Smooth muscle cell (in vitro differentiated cells): ENCODE results near the gene PLCL1. TPM values are rescaled to one million over a fixed set of nuclear protein-coding genes. Genes with fewer than 3 reads are reported as not detected.

Experiments used
- DNase-seq: peaks from one replicate; lab custom pipeline; 2025; ENCODE audit not compliant: unreplicated experiment; lab: John Stamatoyannopoulos, UW
- H2AFZ ChIP-seq: fragments of 200-600 bp; sonication (generic); 2 replicates; pipeline ENCODE4 v1.6.0; 2016; ENCODE audit warnings: antibody characterized with exemption, low read depth, mild to moderate bottlenecking
- H3F3A ChIP-seq: fragments of 200-600 bp; sonication (generic); 2 replicates; pipeline ENCODE4 v1.6.0; 2017; ENCODE audit warnings: antibody characterized with exemption, low read depth
- H3K27ac ChIP-seq: fragments of 200-600 bp; sonication (generic); 2 replicates; pipeline ENCODE4 v1.5.1; 2016; ENCODE audit warnings: low read depth, mild to moderate bottlenecking
- H3K27me3 ChIP-seq: fragments of 200-600 bp; sonication (generic); 2 replicates; pipeline ENCODE4 v1.6.1; 2016; ENCODE audit warnings: low read depth, mild to moderate bottlenecking
- H3K36me3 ChIP-seq: fragments of 200-600 bp; sonication (generic); 2 replicates; pipeline ENCODE4 v1.5.1; 2016; ENCODE audit warnings: low read depth
- H3K4me1 ChIP-seq: fragments of 200-600 bp; sonication (generic); 2 replicates; pipeline ENCODE4 v1.5.1; 2016; ENCODE audit warnings: low read depth
- H3K4me2 ChIP-seq: fragments of 200-600 bp; sonication (generic); 2 replicates; pipeline ENCODE4 v1.6.0; 2016; ENCODE audit warnings: mild to moderate bottlenecking
- H3K4me3 ChIP-seq: fragments of 200-600 bp; sonication (generic); 2 replicates; pipeline ENCODE4 v1.5.1; 2016; ENCODE audit warnings: mild to moderate bottlenecking
- H3K79me2 ChIP-seq: fragments of 200-600 bp; sonication (generic); 2 replicates; pipeline ENCODE4 v1.6.0; 2016; ENCODE audit warnings: low read depth, mild to moderate bottlenecking
- H3K9ac ChIP-seq: fragments of 200-600 bp; sonication (generic); 2 replicates; pipeline ENCODE4 v1.6.0; 2016; ENCODE audit warnings: low read depth
- H3K9me3 ChIP-seq: fragments of 200-600 bp; sonication (generic); replicated peaks from 2 replicates; pipeline ENCODE4 v1.5.1; 2016; ENCODE audit warnings: low read depth
- H4K20me1 ChIP-seq: fragments of 200-600 bp; sonication (generic); 2 replicates; pipeline ENCODE4 v1.6.0; 2016; ENCODE audit warnings: low read depth
- CTCF ChIP-seq: fragments of 200-600 bp; sonication (generic); IDR thresholded peaks from 2 replicates; pipeline ENCODE4 v1.5.1; 2017; ENCODE audit warnings: borderline replicate concordance, mild to moderate bottlenecking, antibody characterized with exemption; ENCODE audit not compliant: insufficient read depth, poor library complexity, severe bottlenecking
- WGBS: methylation state at CpG from one replicate; pipeline ENCODE4 v1.1.7; 2016; ENCODE audit warnings: low lambda C conversion rate; 5-methylcytosine and 5-hydroxymethylcytosine counted together
- polyA plus RNA-seq: library from polyadenylated mRNA; unstranded; fragments of >200 nt; fragmentation: Nextera tagmentation; extraction: Ambion mirVana; gene quantifications from 2 replicates; pipeline ENCODE4 v1.2.1, GENCODE V29; 2016
- total RNA-seq: library from RNA; depleted of rRNA; stranded (reverse); fragments of >200 nt; gene quantifications from 2 replicates; pipeline ENCODE4 v1.2.3, GENCODE V29; 2014

PLCL1 gene
- total and polyA plus RNA-seq, 2 experiments from 2014 or later = 0.87 to 1.3 TPM

- Histone ChIP-seq H3F3A (no peaks in the 10 kb centered on the region), H3K4me3 (no peak overlapping the region), H4K20me1 (no peaks in the 10 kb centered on the region), H3K9ac (no peak overlapping the region), H3K4me2 (no peak overlapping the region), H3K79me2 (no peaks in the 10 kb centered on the region), H3K36me3 (no peaks in the 10 kb centered on the region), H3K27ac (no peak overlapping the region), H3K27me3 (peaks cover 4% of the 10 kb centered on the region), H2AFZ (no peak overlapping the region), H3K9me3 (no peaks in the 10 kb centered on the region), H3K4me1 (no peaks in the 10 kb centered on the region)
- WGBS = 38% methylated on average over 1 of the region's 1 CpG
- TF ChIP-seq CTCF = no peak
- DNase-seq = no peak
These were observed 231.9 kb downstream of the PLCL1 start for GRCh38 chr2:198036029-198036879.

GRCh38 chr2:198040835-198041234 is 236.4 kb downstream of the PLCL1 start:
- no peak for DNase-seq
- 55% methylated on average over 2 of the region's 2 CpGs for WGBS
- no peaks in the 10 kb centered on the region for H3K4me1 ChIP-seq

GRCh38 chr2:198042189-198042588 is 237.8 kb downstream of the PLCL1 start:
- no peak for TF ChIP-seq CTCF
- no peaks in the 10 kb centered on the region for H3K9me3 ChIP-seq
- 50% methylated on average over 1 of the region's 1 CpG for WGBS

More at GRCh38 chr2:198040835-198041234, 236.4 kb downstream of the PLCL1 start:
- Histone ChIP-seq H3K9ac (no peak overlapping the region), H3F3A (no peaks in the 10 kb centered on the region), H3K9me3 (no peaks in the 10 kb centered on the region), H3K4me3 (no peak overlapping the region), H3K36me3 (no peaks in the 10 kb centered on the region), H3K27ac (no peak overlapping the region), H3K79me2 (no peaks in the 10 kb centered on the region), H2AFZ (no peak overlapping the region), H3K27me3 (peaks cover 4% of the 10 kb centered on the region), H3K4me2 (no peak overlapping the region), H4K20me1 (no peaks in the 10 kb centered on the region)
- no peak for TF ChIP-seq CTCF

More at GRCh38 chr2:198042189-198042588, 237.8 kb downstream of the PLCL1 start:
- Histone ChIP-seq H3K27me3 (peaks cover 4% of the 10 kb centered on the region), H3K27ac (no peak overlapping the region), H3K4me1 (no peaks in the 10 kb centered on the region), H3K4me3 (no peak overlapping the region), H3K4me2 (no peak overlapping the region), H4K20me1 (no peaks in the 10 kb centered on the region), H3F3A (no peaks in the 10 kb centered on the region), H3K9ac (no peak overlapping the region), H2AFZ (no peak overlapping the region), H3K79me2 (no peaks in the 10 kb centered on the region), H3K36me3 (no peaks in the 10 kb centered on the region)
- DNase-seq = no peak
